ENCODE data around the gene ZNF662. TPM values are rescaled to one million over a fixed set of nuclear protein-coding genes. Genes with fewer than 3 reads are reported as not detected.

Gene ZNF662
- total and polyA plus RNA-seq, 2 of the 13 experiments (the other 11 are each of a cell fraction or from before 2014, with no cell fraction given): not detected

- TF ChIP-seq SNAPC4 (CRISPR knock-in tag; IDR thresholded peaks at IDR 0.05) (no peak), NR2F1 (CRISPR knock-in tag; IDR thresholded peaks at IDR 0.05) (no peak), ZNF207 (IDR thresholded peaks at IDR 0.05; ENCODE audit: borderline replicate concordance) (no peak), ZNF317 (CRISPR knock-in tag; IDR thresholded peaks at IDR 0.05) (no peak), FIP1L1 (IDR thresholded peaks at IDR 0.05; ENCODE audit: borderline replicate concordance, insufficient read depth, low read depth, low read length) (no peak), DBP (CRISPR knock-in tag; IDR thresholded peaks at IDR 0.05; ENCODE audit: not compliant biosample characterization) (no peak), HOXA9 (CRISPR knock-in tag; IDR thresholded peaks at IDR 0.05; ENCODE audit: borderline replicate concordance) (no peak), IKZF4 (CRISPR knock-in tag; IDR thresholded peaks at IDR 0.05; ENCODE audit: borderline replicate concordance, low read depth, not compliant biosample characterization) (no peak), ZNF703 (CRISPR knock-in tag; IDR thresholded peaks at IDR 0.05; ENCODE audit: borderline replicate concordance) (no peak)
- TF ChIP-seq, protein P1, sequence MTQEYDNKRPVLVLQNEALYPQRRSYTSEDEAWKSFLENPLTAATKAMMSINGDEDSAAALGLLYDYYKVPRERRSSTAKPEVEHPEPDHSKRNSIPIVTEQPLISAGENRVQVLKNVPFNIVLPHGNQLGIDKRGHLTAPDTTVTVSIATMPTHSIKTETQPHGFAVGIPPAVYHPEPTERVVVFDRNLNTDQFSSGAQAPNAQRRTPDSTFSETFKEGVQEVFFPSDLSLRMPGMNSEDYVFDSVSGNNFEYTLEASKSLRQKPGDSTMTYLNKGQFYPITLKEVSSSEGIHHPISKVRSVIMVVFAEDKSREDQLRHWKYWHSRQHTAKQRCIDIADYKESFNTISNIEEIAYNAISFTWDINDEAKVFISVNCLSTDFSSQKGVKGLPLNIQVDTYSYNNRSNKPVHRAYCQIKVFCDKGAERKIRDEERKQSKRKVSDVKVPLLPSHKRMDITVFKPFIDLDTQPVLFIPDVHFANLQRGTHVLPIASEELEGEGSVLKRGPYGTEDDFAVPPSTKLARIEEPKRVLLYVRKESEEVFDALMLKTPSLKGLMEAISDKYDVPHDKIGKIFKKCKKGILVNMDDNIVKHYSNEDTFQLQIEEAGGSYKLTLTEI (CRISPR knock-in tag; conservative IDR thresholded peaks at IDR 0.05): no peak
- TF ChIP-seq, protein P2, sequence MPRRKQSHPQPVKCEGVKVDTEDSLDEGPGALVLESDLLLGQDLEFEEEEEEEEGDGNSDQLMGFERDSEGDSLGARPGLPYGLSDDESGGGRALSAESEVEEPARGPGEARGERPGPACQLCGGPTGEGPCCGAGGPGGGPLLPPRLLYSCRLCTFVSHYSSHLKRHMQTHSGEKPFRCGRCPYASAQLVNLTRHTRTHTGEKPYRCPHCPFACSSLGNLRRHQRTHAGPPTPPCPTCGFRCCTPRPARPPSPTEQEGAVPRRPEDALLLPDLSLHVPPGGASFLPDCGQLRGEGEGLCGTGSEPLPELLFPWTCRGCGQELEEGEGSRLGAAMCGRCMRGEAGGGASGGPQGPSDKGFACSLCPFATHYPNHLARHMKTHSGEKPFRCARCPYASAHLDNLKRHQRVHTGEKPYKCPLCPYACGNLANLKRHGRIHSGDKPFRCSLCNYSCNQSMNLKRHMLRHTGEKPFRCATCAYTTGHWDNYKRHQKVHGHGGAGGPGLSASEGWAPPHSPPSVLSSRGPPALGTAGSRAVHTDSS (CRISPR knock-in tag; conservative IDR thresholded peaks at IDR 0.05): no peak; the same call in 1 of the 2 replicates
These were observed 25.1 kb upstream of the ZNF662 start (continued) for GRCh38 chr3:42880601-42881451.
